HUES6 (cell line): ENCODE results near the gene HIBADH.

Experiments used
- H3K27ac ChIP-seq: 2 replicates; pipeline ENCODE4 v1.7.0; 2013; ENCODE audit warnings: low read depth, mild to moderate bottlenecking, low read length, inconsistent platforms
- H3K27me3 ChIP-seq: 2 replicates; pipeline ENCODE4 v1.6.1; 2013; ENCODE audit warnings: low read length; ENCODE audit not compliant: control insufficient read depth, insufficient read depth
- H3K36me3 ChIP-seq: 2 replicates; pipeline ENCODE4 v1.6.1; 2013; ENCODE audit warnings: low read length; ENCODE audit not compliant: control insufficient read depth, insufficient read depth
- H3K4me1 ChIP-seq: 2 replicates; pipeline ENCODE4 v1.6.1; 2013; ENCODE audit warnings: low read length; ENCODE audit not compliant: control insufficient read depth, insufficient read depth
- H3K4me3 ChIP-seq: 2 replicates; pipeline ENCODE4 v1.5.1; 2013; ENCODE audit warnings: low read depth, low read length
- H3K9ac ChIP-seq: one replicate; pipeline ENCODE4 v1.6.1; 2013; ENCODE audit warnings: mild to moderate bottlenecking, low read length
- H3K9me3 ChIP-seq: 2 replicates; pipeline ENCODE4 v1.6.1; 2013; ENCODE audit warnings: low read depth, low read length; ENCODE audit not compliant: control insufficient read depth, insufficient read depth

HIBADH gene

DNA sequence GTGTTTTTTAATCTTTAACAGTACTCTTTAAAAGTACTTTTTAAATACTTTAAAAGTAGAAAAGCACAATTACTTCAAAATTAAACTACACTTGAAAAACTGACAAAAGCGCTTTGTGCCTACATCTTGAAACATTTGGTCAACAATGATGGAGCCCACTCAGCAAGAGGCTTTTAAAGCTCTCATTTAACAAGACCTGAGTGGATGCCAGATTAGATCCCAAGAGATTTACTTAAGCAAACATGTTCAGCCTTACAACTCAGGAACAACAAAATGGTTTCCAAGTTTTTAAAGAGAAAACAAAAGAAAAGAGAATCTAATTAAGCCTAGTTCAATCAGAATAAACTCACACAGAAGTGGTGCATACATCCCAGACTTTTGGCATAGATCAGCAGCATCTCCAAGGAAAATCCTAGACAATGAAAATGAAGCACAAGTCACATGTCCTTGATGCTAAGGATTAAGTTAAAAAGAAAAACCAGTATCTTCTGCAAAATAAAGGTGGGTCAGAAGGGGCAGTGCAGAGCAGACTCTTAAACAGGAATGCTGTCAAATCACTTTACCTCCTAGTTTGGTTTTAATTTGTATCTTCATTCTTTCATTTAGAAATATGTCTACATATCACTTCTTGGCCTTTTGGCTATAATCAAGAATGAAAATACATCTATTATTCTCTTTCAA is 26.2 kb downstream of the HIBADH start:
- H3K27ac ChIP-seq: no peak overlapping the region
- peaks cover 8% of the 10 kb centered on the region for H3K36me3 ChIP-seq
- no peaks in the 10 kb centered on the region for H3K27me3 ChIP-seq
- no peak overlapping the region for H3K9ac ChIP-seq
- no peak overlapping the region for H3K4me3 ChIP-seq
- H3K4me1 ChIP-seq: peaks cover 23% of the 10 kb centered on the region
- no peaks in the 10 kb centered on the region for H3K9me3 ChIP-seq

GRCh38 chr7:27635728-27636127 is 27.0 kb downstream of the HIBADH start:
- no peak overlapping the region for H3K27ac ChIP-seq
- peaks cover 17% of the 10 kb centered on the region for H3K4me1 ChIP-seq
- no peaks in the 10 kb centered on the region for H3K27me3 ChIP-seq
- peaks cover 14% of the 10 kb centered on the region for H3K36me3 ChIP-seq
- H3K9me3 ChIP-seq: no peaks in the 10 kb centered on the region
- no peak overlapping the region for H3K9ac ChIP-seq
- H3K4me3 ChIP-seq: no peak overlapping the region

GRCh38 chr7:27634671-27635493 is 27.8 kb downstream of the HIBADH start:
- no peaks in the 10 kb centered on the region for H3K9me3 ChIP-seq
- no peaks in the 10 kb centered on the region for H3K27me3 ChIP-seq

DNA sequence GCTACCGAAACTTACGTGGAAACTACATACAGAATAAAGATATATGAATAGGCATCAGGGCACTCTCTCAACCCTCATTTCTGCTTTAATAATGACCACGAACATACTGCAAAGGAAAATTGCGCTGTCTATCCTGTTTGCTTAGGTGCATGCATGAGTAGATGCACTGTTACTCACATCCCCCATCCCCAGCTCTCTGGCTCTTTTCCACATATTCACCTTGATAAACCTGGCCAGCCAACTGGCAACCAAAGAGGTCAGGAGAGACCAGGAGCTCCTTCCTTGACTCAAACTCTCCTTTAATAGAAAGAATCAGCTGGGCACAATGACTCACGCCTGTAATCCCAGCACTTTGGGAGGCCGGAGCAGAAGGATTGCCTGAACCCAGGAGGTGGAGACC is 29.6 kb downstream of the HIBADH start:
- H3K9me3 ChIP-seq: no peaks in the 10 kb centered on the region

More at GRCh38 chr7:27634671-27635493, 27.8 kb downstream of the HIBADH start:
- Histone ChIP-seq H3K36me3 (peaks cover 9% of the 10 kb centered on the region), H3K9ac (no peak overlapping the region), H3K4me1 (peaks cover 17% of the 10 kb centered on the region), H3K27ac (no peak overlapping the region), H3K4me3 (no peak overlapping the region)

DNA sequence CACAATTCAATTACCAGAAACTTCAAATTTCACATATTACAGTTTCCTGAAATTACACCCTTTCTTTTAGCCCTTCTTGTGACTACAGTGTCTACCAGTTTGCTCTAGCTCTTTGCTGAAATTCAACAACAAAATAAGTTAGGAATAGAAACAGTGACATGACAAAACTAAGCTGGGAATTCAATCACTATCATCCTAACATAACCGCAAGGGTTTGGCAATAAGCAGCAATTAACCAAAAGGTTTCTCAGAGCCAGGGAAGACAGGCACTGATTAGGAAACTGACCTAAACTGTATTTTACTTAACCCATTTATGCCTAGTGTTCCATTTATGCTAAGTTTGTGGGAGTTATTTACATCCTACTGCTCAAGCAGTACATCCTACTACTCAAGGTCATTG is 31.3 kb downstream of the HIBADH start:
- H3K4me3 ChIP-seq: no peak overlapping the region
- H3K36me3 ChIP-seq: peaks cover 13% of the 10 kb centered on the region; the same call in 1 of the 2 replicates
- peaks cover 8% of the 10 kb centered on the region for H3K4me1 ChIP-seq
- no peak overlapping the region for H3K27ac ChIP-seq
- H3K27me3 ChIP-seq: no peaks in the 10 kb centered on the region
- no peak overlapping the region for H3K9ac ChIP-seq
- no peaks in the 10 kb centered on the region for H3K9me3 ChIP-seq

More for the DNA sequence above, 29.6 kb downstream of the HIBADH start:
- Histone ChIP-seq H3K27ac (no peak overlapping the region), H3K9ac (no peak overlapping the region), H3K27me3 (no peaks in the 10 kb centered on the region), H3K4me3 (no peak overlapping the region), H3K36me3 (peaks cover 13% of the 10 kb centered on the region; the same call in 1 of the 2 replicates), H3K4me1 (peaks cover 17% of the 10 kb centered on the region)

GRCh38 chr7:27627146-27627545 is 35.5 kb downstream of the HIBADH start:
- Histone ChIP-seq H3K9ac (no peak overlapping the region), H3K4me1 (no peaks in the 10 kb centered on the region), H3K27ac (no peak overlapping the region), H3K4me3 (no peak overlapping the region), H3K27me3 (no peaks in the 10 kb centered on the region), H3K36me3 (peaks cover 13% of the 10 kb centered on the region), H3K9me3 (no peaks in the 10 kb centered on the region)

- Histone ChIP-seq H3K27ac (no peak overlapping the region), H3K4me3 (no peak overlapping the region), H3K9me3 (peaks cover 17% of the 10 kb centered on the region), H3K36me3 (peaks cover 23% of the 10 kb centered on the region), H3K4me1 (no peaks in the 10 kb centered on the region), H3K27me3 (no peaks in the 10 kb centered on the region), H3K9ac (no peak overlapping the region)
Observed at GRCh38 chr7:27619492-27619891, 43.2 kb downstream of the HIBADH start.

DNA sequence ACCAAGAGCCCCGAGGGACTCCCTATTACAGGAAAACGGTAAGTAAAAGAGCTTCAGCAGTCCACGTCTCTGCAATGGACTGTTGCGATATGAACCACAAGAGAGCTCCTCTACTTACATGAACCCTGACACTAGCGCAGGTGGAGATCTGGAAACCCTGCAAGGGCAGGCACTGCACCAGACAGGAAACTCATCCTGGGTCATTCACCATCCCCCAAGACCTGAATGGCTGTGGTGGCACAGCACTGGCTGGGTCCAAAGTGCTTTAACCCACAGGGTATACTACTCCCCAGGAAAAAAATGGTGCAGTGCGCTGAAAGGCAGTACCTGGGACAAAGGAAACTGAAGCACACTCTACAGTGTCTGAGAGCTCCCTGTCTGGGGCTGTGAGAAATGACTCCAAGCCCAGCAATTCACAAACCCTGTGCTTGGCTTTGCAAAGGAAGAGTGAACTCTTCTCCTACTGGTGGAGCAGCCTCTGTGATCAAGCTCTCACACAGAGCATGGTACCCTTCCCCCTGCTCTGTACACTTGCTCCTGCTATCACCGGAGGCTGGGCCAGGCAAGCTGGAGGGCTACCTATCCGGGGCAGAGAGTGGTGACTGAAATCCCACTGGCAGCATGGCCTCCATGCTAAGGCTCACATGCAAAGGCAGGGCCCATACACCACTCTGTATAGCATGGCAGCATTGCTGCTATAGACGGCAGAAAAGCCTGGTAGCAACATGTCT is 44.9 kb downstream of the HIBADH start:
- no peaks in the 10 kb centered on the region for H3K4me1 ChIP-seq
- H3K9me3 ChIP-seq: peaks cover 17% of the 10 kb centered on the region
- no peak overlapping the region for H3K9ac ChIP-seq
- H3K27me3 ChIP-seq: no peaks in the 10 kb centered on the region
- H3K27ac ChIP-seq: no peak overlapping the region
- H3K4me3 ChIP-seq: no peak overlapping the region
- peaks cover 23% of the 10 kb centered on the region for H3K36me3 ChIP-seq

- Histone ChIP-seq H3K36me3 (peaks cover 23% of the 10 kb centered on the region), H3K9me3 (peaks cover 17% of the 10 kb centered on the region), H3K9ac (no peak overlapping the region), H3K27ac (no peak overlapping the region), H3K4me1 (no peaks in the 10 kb centered on the region), H3K27me3 (no peaks in the 10 kb centered on the region), H3K4me3 (no peak overlapping the region)
Observed at GRCh38 chr7:27616914-27617548, 45.7 kb downstream of the HIBADH start.

GRCh38 chr7:27616186-27616491 is 46.5 kb downstream of the HIBADH start:
- Histone ChIP-seq H3K9me3 (peaks cover 17% of the 10 kb centered on the region), H3K27me3 (no peaks in the 10 kb centered on the region), H3K4me1 (no peaks in the 10 kb centered on the region), H3K27ac (no peak overlapping the region), H3K36me3 (peaks cover 23% of the 10 kb centered on the region), H3K4me3 (no peak overlapping the region), H3K9ac (no peak overlapping the region)
